CD4-positive, alpha-beta T cell treated with Interleukin-6 for 4 hours (primary cell): Measurements from ENCODE around the gene ZNF230.

Experiments
- DNase-seq: peaks from one replicate; pipeline ENCODE4 v3.0.0-alpha.2; 2020; ENCODE audit warnings: mixed read lengths

The ZNF230 gene

DNA sequence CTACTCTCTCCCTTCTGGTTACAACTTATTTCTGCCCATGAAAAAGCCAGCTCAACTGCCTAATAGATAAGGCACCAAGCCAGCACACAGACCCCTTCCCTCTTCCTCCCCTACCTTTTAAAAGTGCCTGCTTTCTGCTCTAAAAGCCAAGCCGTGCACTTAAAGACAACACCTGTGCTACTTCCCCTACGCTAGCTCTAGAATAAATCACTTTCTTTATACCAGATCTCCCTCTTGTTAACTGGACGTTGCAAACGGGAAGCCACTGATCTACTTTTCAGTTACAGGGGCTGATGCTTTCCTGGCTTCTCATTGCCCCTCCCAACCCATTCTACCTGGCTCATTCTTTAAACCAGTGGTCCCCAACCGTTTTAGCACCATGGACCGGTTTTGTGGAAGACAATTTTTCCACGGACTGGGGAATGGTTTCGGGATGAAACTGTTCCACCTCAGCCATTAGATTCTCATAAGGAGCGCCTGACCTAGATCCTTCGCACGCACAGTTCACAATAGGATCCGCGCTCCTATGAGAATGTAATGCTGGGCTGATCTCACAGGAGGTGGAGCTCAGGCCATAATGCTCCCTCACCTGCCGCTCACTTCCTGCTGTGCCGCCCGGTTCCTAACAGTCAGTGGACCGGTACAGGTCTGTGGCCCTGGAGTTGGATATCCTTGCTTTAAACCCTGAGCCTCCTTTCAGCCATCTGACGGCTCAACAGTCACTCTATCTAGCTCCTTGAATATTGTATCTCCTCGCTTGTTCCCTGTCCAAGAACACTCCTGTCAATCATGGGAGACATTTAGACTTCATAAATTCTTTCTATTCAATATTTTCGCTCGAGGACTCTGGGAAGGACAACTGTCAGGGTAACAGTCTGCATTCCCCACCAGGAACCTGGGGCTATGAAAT lies 48.2 kb downstream of the ZNF230 start:
- peak; percentile 41 for DNase-seq

DNA sequence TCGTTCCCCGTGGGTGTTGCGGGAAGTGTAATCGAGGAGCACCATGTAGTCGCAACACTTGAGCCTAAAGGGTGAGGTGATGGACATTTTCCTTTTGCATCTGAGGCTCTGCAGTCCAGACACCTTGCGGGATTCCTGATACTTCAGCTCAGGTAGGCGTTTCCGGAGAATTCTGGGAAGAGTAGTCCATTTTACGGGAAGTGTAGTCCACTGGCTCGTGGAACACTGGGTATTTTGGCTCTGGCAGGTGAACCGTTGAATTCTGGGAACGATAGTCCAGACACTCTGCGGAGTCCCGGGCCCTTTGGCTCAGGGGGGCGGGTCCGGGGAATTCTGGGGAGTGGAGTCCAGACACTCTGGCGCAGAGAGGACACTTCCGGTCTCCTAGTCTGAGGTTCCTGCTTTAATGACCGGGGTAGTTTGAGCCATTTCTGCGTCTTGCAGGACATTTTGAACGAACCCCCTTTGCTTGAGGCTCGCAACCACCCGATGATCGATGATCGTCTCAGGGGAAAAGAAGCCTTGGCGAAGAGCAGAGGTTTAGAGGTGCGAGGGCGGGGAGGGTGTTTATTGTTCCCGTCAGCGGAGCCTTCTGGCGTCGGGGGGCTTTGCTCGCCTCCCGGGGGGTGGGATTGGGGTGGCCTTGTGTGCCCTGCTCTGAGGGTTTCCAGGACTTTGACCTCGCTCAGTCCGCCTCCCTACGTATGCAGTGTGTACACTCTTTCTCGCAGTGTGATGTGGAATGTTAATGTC lies 49.1 kb downstream of the ZNF230 start, which contains the start of gene ZNF223:
ZNF223 (plus strand) TSS at position 387 of the 753 bp plus-strand sequence. CDS start 3,141 bp downstream, outside the sequence.
- peak; percentile 86 for DNase-seq

DNA sequence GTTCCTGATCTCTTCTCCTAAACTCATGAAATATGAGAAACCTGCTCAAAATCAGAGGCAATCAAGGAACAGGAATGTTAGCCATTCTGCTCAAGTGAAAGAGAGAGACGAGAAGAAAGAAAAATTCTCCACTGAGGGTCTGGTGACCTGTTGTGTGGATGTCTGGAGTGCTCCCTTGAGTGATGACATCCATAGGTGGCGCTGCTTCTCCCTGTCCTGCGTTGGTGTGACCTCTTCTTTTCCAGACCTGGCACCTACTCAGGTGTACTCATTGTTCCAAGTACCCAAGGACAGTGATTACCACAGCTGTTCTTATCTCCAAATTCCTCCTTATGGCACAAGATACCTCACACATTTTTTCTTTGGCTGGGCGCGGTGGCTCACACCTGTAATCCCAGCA lies 53.1 kb downstream of the ZNF230 start:
- no peak for DNase-seq

DNA sequence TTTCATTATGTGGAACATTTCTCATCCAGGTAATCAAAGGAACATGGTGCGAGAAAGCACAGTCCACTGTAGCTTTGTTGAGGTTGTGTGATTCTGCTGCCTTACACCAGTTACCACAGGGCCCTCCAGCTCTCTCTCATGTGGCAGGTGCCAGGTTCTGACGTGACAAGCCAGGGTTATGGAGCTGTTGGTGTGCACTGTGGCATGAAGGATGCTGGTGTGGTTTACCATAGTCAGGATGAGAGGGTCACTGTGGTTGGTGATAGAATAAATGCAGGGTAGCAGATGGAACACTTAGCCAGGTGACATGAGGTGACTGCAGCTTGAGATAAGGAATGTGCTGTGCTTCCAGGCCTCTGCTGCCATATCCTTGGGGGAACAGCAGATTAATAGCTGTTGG lies 56.5 kb downstream of the ZNF230 start:
- DNase-seq, result no peak

DNA sequence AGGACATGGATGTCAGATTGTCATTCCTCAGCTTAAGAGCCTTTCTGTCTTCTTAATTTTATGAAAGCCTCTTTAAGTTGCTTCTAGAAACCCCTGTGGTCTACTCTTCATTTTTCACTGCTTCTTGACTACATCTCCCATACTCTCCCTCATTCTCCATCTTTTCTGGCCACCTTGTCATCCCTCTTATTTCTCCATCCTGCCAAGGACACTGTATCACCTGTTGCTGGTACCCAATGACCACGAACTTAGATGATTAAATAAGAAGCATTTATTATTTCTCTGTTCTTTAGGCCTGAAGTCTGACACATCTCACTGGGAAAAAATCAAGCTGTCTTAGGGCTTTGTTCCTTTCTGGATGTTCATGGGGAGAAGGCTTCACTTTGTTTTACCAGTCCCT lies 58.3 kb downstream of the ZNF230 start:
- no peak for DNase-seq
